ENCODE data around the gene MLANA.

DNA sequence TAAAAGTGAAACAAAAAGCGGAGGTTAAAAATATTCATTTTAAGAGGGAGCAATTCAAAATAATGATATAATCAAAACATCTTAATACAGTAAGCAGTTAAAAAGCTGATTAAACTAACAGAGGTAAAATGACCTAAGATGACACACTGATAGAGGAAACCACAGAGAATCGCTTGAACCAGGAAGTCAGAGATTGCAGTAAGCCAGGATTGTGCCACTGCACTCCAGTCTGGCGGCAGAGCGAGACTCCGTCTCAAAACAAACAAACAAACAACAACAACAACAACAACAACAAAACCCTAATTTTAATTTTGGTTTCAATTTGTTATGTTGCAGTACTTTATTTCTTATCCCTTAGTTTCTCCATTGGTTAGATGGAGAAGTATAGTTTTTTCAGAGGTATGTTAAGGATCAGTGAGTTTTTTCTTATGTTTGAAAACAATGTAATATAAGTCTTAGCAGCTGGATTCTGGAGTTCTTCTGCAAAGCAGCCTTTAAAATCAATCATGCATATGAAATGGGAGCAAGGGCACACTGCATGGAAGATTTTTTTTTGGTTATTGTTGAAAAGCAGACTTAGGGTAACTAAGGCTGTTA, 58.5 kb downstream of the MLANA start:
- TF ChIP-seq EZH2 (IDR thresholded peaks at IDR 0.05; ENCODE audit: insufficient read depth, poor library complexity, severe bottlenecking) = no peak
- TF ChIP-seq EZH2phosphoT487 (IDR thresholded peaks at IDR 0.05; ENCODE audit: insufficient read depth, low read depth) = no peak

All from GM23248 (cell line).